H1 (cell line): Measurements from ENCODE around the gene WHAMM. TPM values are rescaled to one million over a fixed set of nuclear protein-coding genes. Genes with fewer than 3 reads are reported as not detected.

Source experiments
- CTCF ChIA-PET: fragments of 300-600 bp; sonication (Branson Sonifier 250); formaldehyde crosslinking; loops from one replicate; lab custom pipeline; 2021; ENCODE audit not compliant: partially characterized antibody; lab: Charles Lee
- POLR2A ChIA-PET: fragments of 300-600 bp; sonication (Branson Sonifier 250); formaldehyde crosslinking; loops from one replicate; lab custom pipeline; 2021; ENCODE audit warnings: inconsistent platforms; ENCODE audit not compliant: partially characterized antibody; lab: Charles Lee
- DNase-seq, 2 experiments: peaks; one replicate each; pipeline versions ENCODE4 v3.0.0 to v3.0.0-alpha.2; 2010 to 2022; ENCODE audit warnings: low spot score in 2 of 2, low read depth in 1 of 2, mixed read lengths in 1 of 2
- FAIRE-seq: peaks from 2 replicates; lab custom pipeline; 2011; peaks lifted over from hg19 to GRCh38; lab: Jason Lieb, UNC
- H2AFZ ChIP-seq: 2 replicates; pipeline ENCODE4 v1.8.1; 2012; ENCODE audit warnings: low read length, inconsistent platforms
- H2AK5ac ChIP-seq: 2 replicates; pipeline ENCODE4 v1.6.1; 2013; ENCODE audit warnings: low read depth, low read length
- H2BK120ac ChIP-seq: replicated peaks from 2 replicates; pipeline ENCODE3; 2013; ENCODE audit warnings: low read depth, low read length, inconsistent platforms
- H2BK12ac ChIP-seq: 2 replicates; pipeline ENCODE4 v1.6.1; 2013; ENCODE audit warnings: low read depth, low read length
- H2BK15ac ChIP-seq: 2 replicates; pipeline ENCODE4 v1.6.1; 2013; ENCODE audit warnings: low read length
- H2BK20ac ChIP-seq: 2 replicates; pipeline ENCODE4 v1.6.1; 2013; ENCODE audit warnings: low read length
- H2BK5ac ChIP-seq: 2 replicates; pipeline ENCODE4 v1.6.1; 2013; ENCODE audit warnings: low read depth, low read length
- H3K14ac ChIP-seq: 2 replicates; pipeline ENCODE4 v1.6.1; 2013; ENCODE audit warnings: inconsistent platforms; ENCODE audit not compliant: insufficient read length
- H3K18ac ChIP-seq: 2 replicates; pipeline ENCODE4 v1.6.1; 2013; ENCODE audit warnings: low read length; ENCODE audit errors: extremely low read depth
- H3K23ac ChIP-seq: 2 replicates; pipeline ENCODE4 v1.6.1; 2013; ENCODE audit warnings: inconsistent platforms; ENCODE audit not compliant: insufficient read length
- H3K23me2 ChIP-seq: 2 replicates; pipeline ENCODE4 v1.6.1; 2013; ENCODE audit warnings: low read depth, low read length
- H3K27ac ChIP-seq: 2 replicates; pipeline ENCODE4 v1.6.1; 2011; ENCODE audit warnings: low read depth, low read length, inconsistent platforms
- H3K27me3 ChIP-seq, 4 experiments: replicated peaks in 1 of 4; 1 replicate in 1 of 4; 2 replicates in 3 of 4; pipeline versions ENCODE4 v1.6.1 to v1.8.1; 2011 to 2013; ENCODE audit warnings: low read length in 3 of 4, mild to moderate bottlenecking in 3 of 4, inconsistent platforms in 2 of 4, mixed read lengths in 2 of 4, moderate library complexity in 1 of 4; ENCODE audit not compliant: control insufficient read depth in 3 of 4, insufficient read depth in 3 of 4; ENCODE audit errors: extremely low read depth in 1 of 4
- H3K36me3 ChIP-seq, 4 experiments: 2 replicates each; pipeline versions ENCODE4 v1.6.1 to v1.8.1; 2011 to 2013; ENCODE audit warnings: mild to moderate bottlenecking in 4 of 4, low read length in 3 of 4, moderate library complexity in 2 of 4, control low read depth in 1 of 4, inconsistent platforms in 1 of 4; ENCODE audit not compliant: insufficient read depth in 4 of 4, control insufficient read depth in 2 of 4
- H3K4ac ChIP-seq: replicated peaks from 2 replicates; pipeline ENCODE3; 2013; ENCODE audit warnings: low read length, low read depth, mixed read lengths, inconsistent platforms; ENCODE audit not compliant: insufficient read length
- H3K4me1 ChIP-seq, 4 experiments: replicated peaks in 1 of 4; 1 replicate in 1 of 4; 2 replicates in 3 of 4; pipeline versions ENCODE4 v1.6.1 to v1.8.1; 2011 to 2013; ENCODE audit warnings: low read length in 3 of 4, inconsistent platforms in 2 of 4, mixed read lengths in 1 of 4; ENCODE audit not compliant: insufficient read depth in 4 of 4, control insufficient read depth in 3 of 4
- H3K4me2 ChIP-seq, 2 experiments: 2 replicates each; pipeline versions ENCODE4 v1.6.1 to v1.8.1; 2011 to 2013; ENCODE audit warnings: low read depth in 2 of 2, low read length in 2 of 2, control low read depth in 1 of 2, inconsistent platforms in 1 of 2, mild to moderate bottlenecking in 1 of 2; ENCODE audit not compliant: insufficient read depth in 1 of 2
- H3K4me3 ChIP-seq, 4 experiments: fragments of 200-600, 300-600 bp in 1 of 4; sonication (generic), shearing (Covaris generic), sonication (Bioruptor Twin) in 1 of 4; 2 replicates each; pipeline versions ENCODE4 v1.5.1 to v1.8.1; 2011 to 2016; ENCODE audit warnings: low read length in 4 of 4, low read depth in 3 of 4, control low read depth in 2 of 4, inconsistent platforms in 2 of 4, mild to moderate bottlenecking in 2 of 4, mixed read lengths in 1 of 4, moderate library complexity in 1 of 4; ENCODE audit not compliant: insufficient read depth in 2 of 4; ENCODE audit errors: extremely low read depth in 1 of 4
- H3K56ac ChIP-seq: replicated peaks from 2 replicates; pipeline ENCODE3; 2013; ENCODE audit warnings: low read depth, mild to moderate bottlenecking, mixed read lengths, low read length, inconsistent platforms; ENCODE audit not compliant: insufficient read length
- H3K79me1 ChIP-seq: 2 replicates; pipeline ENCODE4 v1.6.1; 2013; ENCODE audit warnings: low read depth, low read length, control low read depth
- H3K79me2 ChIP-seq, 2 experiments: 2 replicates each; pipeline versions ENCODE4 v1.6.1 to v1.8.1; 2012 to 2013; ENCODE audit warnings: low read length in 2 of 2, mild to moderate bottlenecking in 2 of 2, inconsistent platforms in 1 of 2; ENCODE audit not compliant: insufficient read depth in 2 of 2, control insufficient read depth in 1 of 2
- H3K9ac ChIP-seq, 4 experiments: replicated peaks in 1 of 4; 1 replicate in 1 of 4; 2 replicates in 3 of 4; pipeline versions ENCODE4 v1.6.1 to v1.8.1; 2011 to 2013; ENCODE audit warnings: low read depth in 3 of 4, low read length in 3 of 4, control low read depth in 2 of 4, mild to moderate bottlenecking in 2 of 4, moderate library complexity in 2 of 4, inconsistent platforms in 1 of 4; ENCODE audit errors: extremely low read depth in 1 of 4
- H3K9me3 ChIP-seq, 2 experiments: 2 replicates each; pipeline versions ENCODE4 v1.6.1 to v1.8.1; 2012 to 2013; ENCODE audit warnings: mild to moderate bottlenecking in 2 of 2, moderate library complexity in 2 of 2, control low read depth in 1 of 2, inconsistent platforms in 1 of 2, low read depth in 1 of 2, low read length in 1 of 2, mixed read lengths in 1 of 2; ENCODE audit not compliant: insufficient read depth in 2 of 2
- H4K20me1 ChIP-seq, 2 experiments: replicated peaks in 1 of 2; 2 replicates each; pipeline versions ENCODE3 to v1.8.1; 2011 to 2013; ENCODE audit warnings: inconsistent platforms in 2 of 2, low read length in 2 of 2, mild to moderate bottlenecking in 1 of 2; ENCODE audit not compliant: insufficient read depth in 2 of 2, control insufficient read depth in 1 of 2
- H4K5ac ChIP-seq: 2 replicates; pipeline ENCODE4 v1.6.1; 2013; ENCODE audit warnings: low read length, low read depth, mixed read lengths, inconsistent platforms; ENCODE audit not compliant: insufficient read length
- H4K8ac ChIP-seq: 2 replicates; pipeline ENCODE4 v1.8.0; 2013; ENCODE audit warnings: mild to moderate bottlenecking, moderate library complexity, low read length, inconsistent platforms; ENCODE audit not compliant: insufficient read depth; ENCODE audit errors: extremely low read depth
- H4K91ac ChIP-seq: replicated peaks from 2 replicates; pipeline ENCODE3; 2013; ENCODE audit warnings: low read length, mixed read lengths, inconsistent platforms; ENCODE audit not compliant: insufficient read length
- ASH2L ChIP-seq: fragments of 200-600, 300-600 bp; sonication (generic); IDR thresholded peaks from one replicate; pipeline ENCODE4 v1.7.1; 2017; ENCODE audit warnings: low read length
- EP300 ChIP-seq, 2 experiments: IDR thresholded peaks; 1 replicate in 1 of 2; 2 replicates in 1 of 2; pipeline ENCODE4 v1.6.1; 2011 to 2012; ENCODE audit warnings: low read depth in 2 of 2, low read length in 2 of 2, mild to moderate bottlenecking in 2 of 2, borderline replicate concordance in 1 of 2, inconsistent platforms in 1 of 2, moderate library complexity in 1 of 2
- MAFK ChIP-seq: IDR thresholded peaks from 2 replicates; pipeline ENCODE4 v1.6.1; 2012; ENCODE audit warnings: low read depth, mild to moderate bottlenecking, improper control_type of control experiment, low read length
- MAX ChIP-seq: IDR thresholded peaks from 2 replicates; pipeline ENCODE4 v1.6.1; 2012; ENCODE audit warnings: inconsistent platforms
- NANOG ChIP-seq: IDR thresholded peaks from 2 replicates; pipeline ENCODE4 v1.6.1; 2011; ENCODE audit warnings: low read length, low read depth, mild to moderate bottlenecking, inconsistent platforms; ENCODE audit not compliant: insufficient read depth, poor library complexity, severe bottlenecking
- PHF8 ChIP-seq: fragments of 200-600 bp; sonication (generic); conservative IDR thresholded peaks from 2 replicates; pipeline ENCODE4 v1.7.1; 2012; ENCODE audit warnings: low read depth, mild to moderate bottlenecking, inconsistent platforms, low read length, moderate library complexity
- POLR2A ChIP-seq, 2 experiments: IDR thresholded peaks; 1 replicate in 1 of 2; 2 replicates in 1 of 2; pipeline ENCODE4 v1.6.1; 2011; ENCODE audit warnings: low read depth in 2 of 2, low read length in 2 of 2, mild to moderate bottlenecking in 2 of 2; ENCODE audit errors: control extremely low read depth in 1 of 2
- SP2 ChIP-seq: IDR thresholded peaks from 2 replicates; pipeline ENCODE4 v1.6.1; 2012; ENCODE audit warnings: mild to moderate bottlenecking, low read length, inconsistent platforms
- TAF1 ChIP-seq: IDR thresholded peaks from 2 replicates; pipeline ENCODE4 v1.6.1; 2011; ENCODE audit warnings: mild to moderate bottlenecking, low read depth, low read length
- TAF7 ChIP-seq: optimal IDR thresholded peaks from 2 replicates; pipeline ENCODE3; 2011; ENCODE audit warnings: low read depth, mild to moderate bottlenecking, inconsistent platforms, low read length, moderate library complexity, borderline replicate concordance
- YY1 ChIP-seq: IDR thresholded peaks from 2 replicates; pipeline ENCODE4 v1.6.1; 2011; ENCODE audit warnings: low read depth, mild to moderate bottlenecking, low read length
- polyA plus RNA-seq, 7 experiments: library from polyadenylated mRNA; depleted of rRNA in 3 of 7; stranded (reverse) in 5 of 7; unstranded in 2 of 7; fragments of >200 nt in 5 of 7; fragments of 200-250 nt in 2 of 7; gene quantifications; 1 replicate in 5 of 7; 2 replicates in 1 of 7; 4 replicates in 1 of 7; pipeline versions ENCODE4 v1.2.1 to v1.2.3, GENCODE V29; 2011 to 2013; ENCODE audit warnings: missing spikeins in 2 of 7, mixed read lengths in 2 of 7
- total RNA-seq: library from RNA; stranded (reverse); fragmentation: NEBNext Ultra II Directional; extraction: Animal tissue kit (Norgen Biotek cat#: 25700); gene quantifications from 2 replicates; pipeline ENCODE4 v1.2.1, GENCODE V29; 2021

Gene WHAMM
- total and polyA plus RNA-seq, 2 of the 8 experiments (the other 6 are each of a cell fraction or from before 2014, with no cell fraction given), result 1.1 to 3.3 TPM

- Histone ChIP-seq H3K27me3 (no peaks in the 10 kb centered on the region), H3K27ac (no peak overlapping the region), H2BK15ac (no peak overlapping the region), H2BK12ac (no peak overlapping the region), H2BK120ac (no peak overlapping the region), H2BK20ac (no peak overlapping the region), H4K20me1 (no peaks in the 10 kb centered on the region), H2AFZ (no peak overlapping the region), H3K4ac (no peak overlapping the region), H3K4me3 (no peak overlapping the region), H4K5ac (no peak overlapping the region), H2AK5ac (no peak overlapping the region), H3K56ac (no peak overlapping the region), H2BK5ac (no peak overlapping the region), H3K14ac (no peak overlapping the region), H3K4me2 (no peak overlapping the region), H4K91ac (no peak overlapping the region), H3K79me1 (no peaks in the 10 kb centered on the region), H3K23ac (no peak overlapping the region), H3K4me1 (no peaks in the 10 kb centered on the region), H3K18ac (no peak overlapping the region), H3K23me2 (no peaks in the 10 kb centered on the region), H4K8ac (no peak overlapping the region), H3K9ac (no peak overlapping the region), H3K9me3 (no peaks in the 10 kb centered on the region), H3K36me3 (peaks cover 0 to 20% (median 6%) of the 10 kb centered on the region in 4 experiments; a peak in 3 of 8 replicates), H3K79me2 (no peaks in the 10 kb centered on the region)
- ChIA-PET CTCF (no interaction called here), POLR2A (no interaction called here)
- no peak for FAIRE-seq
- DNase-seq, result no peak
- TF ChIP-seq YY1 (no peak), TAF1 (no peak), TAF7 (no peak), ASH2L (no peak), PHF8 (no peak), MAFK (no peak), NANOG (no peak), MAX (no peak), EP300 (IDR thresholded peaks at IDR 0.05; ENCODE audit: borderline replicate concordance in 1 of 2, low read depth in 2 of 2, low read length in 2 of 2) (no peak), POLR2A (IDR thresholded peaks at IDR 0.05; ENCODE audit: control extremely low read depth in 1 of 2, low read depth in 2 of 2, low read length in 2 of 2) (no peak), SP2 (no peak)
Measured at GRCh38 chr15:82820128-82820527, 10.7 kb downstream of the WHAMM start.
